ENCODE measurements around the gene CIBAR2.
A peak's percentile ranks its signal among the peaks of the same experiment; 100 is the strongest.
"Not testable (repeated sequence)": the region's sequence is repeated elsewhere in the genome, so short reads cannot be mapped to it uniquely, and the experiment has no call there.

Gene CIBAR2

GRCh38 chr16:85056211-85056748 lies 56.0 kb downstream of the CIBAR2 start:
- DNase-seq, result no peak

- peak; percentile 87 for DNase-seq
Measured at GRCh38 chr16:85055493-85056210, 56.6 kb downstream of the CIBAR2 start.

- no peak for DNase-seq
Measured at GRCh38 chr16:85054948-85055492, 57.3 kb downstream of the CIBAR2 start.

GRCh38 chr16:85054321-85054720 lies 58.0 kb downstream of the CIBAR2 start:
- not testable (repeated sequence) for DNase-seq

DNA sequence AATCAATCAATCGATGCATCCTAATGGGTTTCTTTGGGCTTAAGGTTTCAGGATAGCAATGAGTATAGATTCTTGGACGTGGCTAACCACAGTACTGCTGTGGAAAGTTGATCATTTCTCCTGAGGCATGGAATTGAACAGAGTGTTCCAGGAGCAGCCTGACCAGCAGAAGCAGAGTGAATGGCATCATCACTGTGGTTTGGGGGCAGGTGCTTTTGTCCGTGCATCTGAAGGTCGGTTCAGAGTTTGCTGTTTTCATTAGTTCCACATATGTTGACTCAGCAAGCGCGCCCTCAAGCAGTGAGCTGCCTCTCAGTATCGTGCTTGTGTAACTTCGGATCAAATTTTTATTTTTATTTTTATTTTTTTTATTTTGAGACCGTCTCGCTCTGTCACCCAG lies 59.7 kb downstream of the CIBAR2 start:
- DNase-seq, result no peak

DNA sequence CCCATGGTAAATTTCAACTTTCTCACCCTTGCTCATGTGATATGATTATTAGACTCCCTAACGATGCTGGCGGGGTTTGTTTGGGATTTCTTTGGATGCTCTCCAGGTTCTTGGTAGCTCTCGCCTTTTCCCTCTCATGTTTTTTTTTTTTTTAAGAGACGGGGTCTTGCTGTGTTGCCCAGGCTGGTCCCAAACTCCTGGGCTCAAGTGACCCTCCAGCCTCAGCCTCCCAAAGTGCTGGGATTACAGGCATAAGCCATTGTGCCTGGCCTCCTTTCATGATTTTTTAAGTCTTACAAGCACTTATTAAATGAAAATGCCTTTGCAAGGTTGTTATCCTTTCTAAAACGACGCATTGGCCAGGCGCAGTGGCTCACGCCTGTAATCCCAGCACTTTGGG lies 60.6 kb downstream of the CIBAR2 start:
- no peak for DNase-seq

DNA sequence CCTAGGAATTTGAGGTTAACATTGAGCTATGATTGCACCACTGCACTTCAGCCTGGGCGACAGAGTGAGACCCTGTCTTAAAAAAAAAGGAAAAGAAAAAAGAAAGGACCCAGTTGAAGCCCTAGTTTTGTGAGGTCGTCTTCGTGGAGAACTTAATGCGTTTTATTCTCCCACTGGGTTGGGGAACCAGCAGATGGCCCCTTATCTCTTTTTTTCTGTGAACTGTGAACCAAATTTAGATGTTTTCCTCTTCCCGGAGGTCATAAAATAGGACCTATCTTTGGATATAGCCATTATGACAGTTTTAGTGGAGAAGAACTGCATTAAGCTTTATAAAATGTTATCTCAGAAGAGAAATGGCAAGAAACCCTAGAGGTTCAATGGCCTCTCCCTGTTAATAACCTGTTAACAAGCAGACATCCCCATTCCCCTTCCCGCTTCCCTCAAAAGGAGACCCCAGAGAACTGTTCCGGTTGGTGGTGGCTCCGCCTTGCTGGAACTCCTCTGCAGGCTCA lies 61.1 kb downstream of the CIBAR2 start:
- no peak for DNase-seq

GRCh38 chr16:85049706-85050305 lies 62.5 kb downstream of the CIBAR2 start:
- DNase-seq, result no peak

GRCh38 chr16:85048921-85049562 lies 63.2 kb downstream of the CIBAR2 start:
- DNase-seq, result no peak
